Stimulated activated CD4-positive, alpha-beta T cell treated with anti-CD3 and anti-CD28 coated beads, Interleukin-4, amount 100 ng/mL, for 24 hours (primary cell): Measurements from ENCODE around the gene APEX1.
"Not testable (repeated sequence)": the region's sequence is repeated elsewhere in the genome, so short reads cannot be mapped to it uniquely, and the experiment has no call there.

Source experiments
- DNase-seq: peaks from one replicate; pipeline ENCODE4 v3.0.0-alpha.2; 2020

APEX1 gene

GRCh38 chr14:20477211-20477876, 22.3 kb downstream of the APEX1 start:
- no peak for DNase-seq

- no peak for DNase-seq
These were observed 23.9 kb downstream of the APEX1 start for GRCh38 chr14:20478894-20479293.

- no peak for DNase-seq
These were observed 27.4 kb downstream of the APEX1 start for GRCh38 chr14:20482382-20482781.

GRCh38 chr14:20485900-20486299, 30.9 kb downstream of the APEX1 start:
- no peak for DNase-seq

DNA sequence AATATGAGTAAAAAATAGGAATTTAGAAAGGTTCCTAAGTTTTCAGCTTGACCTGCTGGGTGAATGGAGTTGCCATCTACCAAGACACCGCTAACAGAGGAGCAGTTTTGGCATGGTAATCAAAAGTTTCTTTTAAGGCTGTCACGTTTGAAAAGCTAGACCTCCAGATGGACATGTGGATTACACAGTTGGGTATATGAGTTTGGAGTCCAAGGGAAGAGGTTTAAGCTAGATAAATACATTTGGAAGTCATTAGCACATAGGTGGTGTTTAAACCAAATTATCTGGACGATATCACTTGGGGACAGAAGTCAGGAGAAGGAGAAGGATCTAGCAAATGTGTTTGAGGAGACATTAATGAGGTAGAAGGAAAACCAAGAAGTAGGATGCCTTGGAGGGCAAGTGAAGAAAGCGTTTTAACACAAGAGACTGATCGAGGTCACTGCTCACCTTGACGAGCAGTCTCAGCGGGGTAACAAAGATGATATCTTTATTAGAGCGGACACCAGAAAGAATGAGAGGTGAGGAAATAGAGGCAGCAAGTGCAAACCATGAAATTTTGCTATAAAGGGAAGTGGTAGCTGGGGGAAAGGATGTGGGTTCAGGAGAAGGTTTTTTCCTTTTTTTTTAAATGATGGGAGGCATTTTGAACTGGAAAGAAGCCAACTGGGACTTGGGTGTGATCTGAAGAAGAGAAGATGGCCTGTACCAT, 31.8 kb downstream of the APEX1 start:
- no peak for DNase-seq

- DNase-seq, result no peak
These were observed 32.3 kb downstream of the APEX1 start for GRCh38 chr14:20487396-20487725.

DNA sequence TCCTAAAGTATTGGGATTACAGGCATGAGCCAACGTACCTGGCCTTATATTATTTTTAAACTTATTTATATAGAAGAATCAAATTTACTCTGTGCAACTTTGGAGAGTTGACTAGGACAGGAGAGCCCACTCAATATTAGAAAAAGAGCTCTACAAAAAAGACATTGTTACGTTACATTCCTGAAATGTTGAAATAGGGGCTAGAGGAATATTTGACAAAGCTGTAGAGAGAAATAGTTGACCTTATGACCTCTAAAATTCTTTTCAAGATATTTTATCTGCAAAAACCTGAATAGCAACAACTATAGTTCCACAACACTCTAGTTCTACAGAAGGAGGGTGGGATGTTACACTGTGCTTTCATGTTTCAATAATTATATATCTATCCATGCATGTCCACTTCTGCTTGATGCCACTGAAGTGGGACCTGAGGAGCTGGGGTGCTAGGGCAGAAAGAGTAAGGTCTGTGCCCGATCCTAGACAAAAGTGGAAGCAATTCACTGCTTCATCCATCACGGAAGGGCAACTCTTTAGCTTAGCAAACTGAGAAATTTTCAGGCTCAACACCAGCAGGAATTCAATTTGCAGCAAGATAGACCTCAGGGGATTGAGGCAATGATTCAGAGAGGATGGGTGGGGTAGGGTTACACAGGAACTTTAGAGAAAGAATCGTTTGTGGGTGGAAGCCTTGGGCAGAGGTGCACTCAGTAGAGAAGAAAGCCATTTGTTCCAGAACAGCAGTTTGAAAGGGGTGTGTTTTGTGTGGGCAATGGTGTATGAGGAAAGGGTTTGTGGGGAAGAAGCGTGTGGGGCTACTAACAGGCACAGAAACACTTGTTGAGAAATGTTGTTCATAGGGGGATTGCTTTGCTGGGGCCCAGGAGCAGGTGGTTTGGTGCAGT, 34.3 kb downstream of the APEX1 start:
- no peak for DNase-seq

- DNase-seq, result no peak
These were observed 35.5 kb downstream of the APEX1 start for GRCh38 chr14:20490563-20490962.

DNA sequence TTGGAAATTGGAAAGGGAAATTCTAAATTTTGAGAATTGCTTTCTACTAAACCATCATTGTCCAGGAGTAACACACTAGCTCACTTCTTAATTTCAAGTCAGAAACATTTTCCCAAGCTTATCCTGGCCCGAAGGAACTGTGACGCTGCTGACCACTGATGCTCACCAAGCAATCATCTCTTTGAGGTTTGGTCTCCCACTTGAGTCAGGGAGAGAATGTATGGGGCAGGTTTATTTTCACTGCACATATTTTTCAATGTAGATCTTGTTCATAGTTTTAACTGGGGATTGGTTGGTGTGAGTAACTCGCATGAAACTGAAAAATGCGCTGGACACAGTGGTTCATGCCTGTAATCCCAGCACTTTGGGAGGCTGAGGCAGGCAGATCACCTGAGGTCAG, 37.5 kb downstream of the APEX1 start:
- DNase-seq, result no peak

GRCh38 chr14:20493634-20494033, 38.6 kb downstream of the APEX1 start:
- DNase-seq, result no peak

DNA sequence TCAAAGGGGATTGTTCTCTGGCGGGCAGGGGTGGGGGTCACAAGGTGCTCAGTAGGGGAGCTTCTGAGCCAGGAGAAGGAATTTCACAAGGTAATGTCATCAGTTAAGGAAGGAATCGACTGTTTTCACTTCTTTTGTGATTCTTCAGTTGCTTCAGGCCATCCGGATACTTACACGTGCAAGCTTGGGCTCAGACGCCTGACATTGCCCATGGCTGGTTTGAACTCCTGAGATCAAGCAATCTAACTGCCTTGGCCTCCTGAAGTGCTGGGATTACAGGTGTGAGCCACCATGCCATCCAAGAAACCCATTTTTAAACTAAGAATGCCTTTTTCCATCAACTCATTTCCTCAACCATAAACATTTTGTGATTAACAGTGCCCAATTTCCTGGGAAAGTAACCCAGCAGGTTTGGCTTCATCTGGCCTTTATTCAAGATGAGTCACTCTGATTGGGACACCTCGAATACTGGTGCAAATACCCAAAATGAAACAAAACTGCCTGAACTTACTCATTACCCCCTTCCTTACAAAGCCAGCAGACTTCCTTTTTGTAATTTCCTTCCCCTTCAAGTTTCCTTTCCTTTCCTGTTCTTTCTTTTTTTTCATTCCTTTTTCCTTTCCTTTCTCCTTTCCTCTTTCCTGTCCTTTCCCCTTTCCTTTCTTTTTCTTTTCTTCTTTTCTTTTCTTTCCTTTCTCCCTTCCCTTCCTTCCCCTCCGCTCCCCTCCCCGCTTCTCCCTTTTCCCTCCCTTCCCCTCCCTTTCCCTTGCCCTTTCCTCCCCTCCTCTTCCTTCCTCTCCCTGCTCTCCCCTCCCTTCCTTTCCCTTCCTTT, 40.1 kb downstream of the APEX1 start:
- DNase-seq, result no peak

GRCh38 chr14:20498622-20499021, 43.6 kb downstream of the APEX1 start:
- DNase-seq, result no peak

DNA sequence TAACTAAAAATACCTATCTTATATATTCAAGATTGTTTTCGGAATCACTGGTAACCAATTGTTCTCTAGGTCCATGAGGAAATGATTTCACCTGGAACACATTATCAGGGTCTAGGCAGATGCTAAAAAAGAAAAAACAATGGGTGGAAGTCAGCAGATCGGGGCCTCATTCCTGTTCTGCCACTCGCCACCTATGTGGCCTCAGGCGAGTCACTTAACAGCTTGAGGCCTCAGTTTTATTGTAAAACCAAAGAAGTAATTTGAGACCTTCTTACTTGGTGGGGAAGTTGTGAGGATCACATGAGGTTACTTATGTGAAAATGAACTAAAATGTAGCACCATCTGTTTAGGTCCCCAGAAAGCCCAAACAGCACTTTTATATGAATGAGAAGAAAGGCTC, 44.1 kb downstream of the APEX1 start:
- no peak for DNase-seq

DNA sequence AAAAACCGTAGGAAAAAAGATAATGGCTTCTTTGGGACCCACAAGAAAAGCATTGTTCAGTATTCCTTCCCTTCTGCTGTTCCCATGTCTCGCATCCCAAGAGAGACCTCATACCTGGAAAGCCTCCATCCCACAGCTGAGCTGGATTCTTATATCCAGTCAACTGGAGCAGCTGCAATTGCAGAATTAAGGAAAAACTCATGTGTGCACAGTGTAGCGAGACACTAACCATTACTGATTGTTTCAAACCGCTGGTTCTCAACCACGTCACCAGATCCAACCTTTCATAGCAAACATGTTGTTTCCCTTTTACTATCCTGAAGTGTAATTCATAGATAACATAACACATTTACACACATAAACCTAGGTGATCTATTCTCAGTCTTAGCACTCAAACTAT, 44.9 kb downstream of the APEX1 start:
- no peak for DNase-seq

DNA sequence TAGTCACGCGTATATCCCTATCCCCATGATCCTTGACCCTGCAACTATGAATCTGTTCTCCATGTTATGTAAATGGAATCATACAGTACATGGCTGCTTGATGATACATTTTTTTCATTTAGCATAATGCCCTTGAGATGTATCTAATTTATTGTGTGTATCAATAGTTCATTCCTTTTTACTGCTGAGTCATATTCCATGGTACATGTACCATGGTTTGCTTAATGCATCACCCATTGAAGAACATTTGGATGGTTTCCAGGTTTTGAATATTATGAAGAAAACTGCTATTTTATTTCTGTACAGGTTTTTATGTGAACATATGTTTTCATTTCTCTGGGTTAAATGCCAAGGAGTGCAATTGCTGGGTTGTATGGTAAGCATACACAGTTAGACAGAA, 46.3 kb downstream of the APEX1 start:
- DNase-seq, result no peak

DNA sequence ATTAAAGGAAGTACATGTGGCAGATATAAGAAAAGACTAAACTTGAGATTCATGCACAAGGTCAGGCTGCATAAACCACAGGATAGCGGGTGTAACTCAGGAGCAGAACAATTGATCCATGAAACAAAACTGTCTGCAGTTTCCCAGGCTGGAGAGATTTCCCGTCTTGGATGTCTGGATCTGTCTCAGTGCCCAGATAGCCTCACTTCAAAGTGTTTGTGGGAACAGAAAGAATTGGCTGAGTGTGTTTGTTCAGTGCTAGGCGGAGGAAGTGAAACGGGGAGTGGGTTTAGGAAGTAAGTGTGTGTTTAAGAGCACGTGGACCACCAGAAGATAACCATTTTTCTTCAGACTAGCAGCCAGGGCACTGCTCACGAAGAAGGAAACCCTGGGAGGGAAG, 48.9 kb downstream of the APEX1 start:
- DNase-seq, result no peak

- DNase-seq, result not testable (repeated sequence)
These were observed 51.2 kb downstream of the APEX1 start for GRCh38 chr14:20506276-20506675.

DNA sequence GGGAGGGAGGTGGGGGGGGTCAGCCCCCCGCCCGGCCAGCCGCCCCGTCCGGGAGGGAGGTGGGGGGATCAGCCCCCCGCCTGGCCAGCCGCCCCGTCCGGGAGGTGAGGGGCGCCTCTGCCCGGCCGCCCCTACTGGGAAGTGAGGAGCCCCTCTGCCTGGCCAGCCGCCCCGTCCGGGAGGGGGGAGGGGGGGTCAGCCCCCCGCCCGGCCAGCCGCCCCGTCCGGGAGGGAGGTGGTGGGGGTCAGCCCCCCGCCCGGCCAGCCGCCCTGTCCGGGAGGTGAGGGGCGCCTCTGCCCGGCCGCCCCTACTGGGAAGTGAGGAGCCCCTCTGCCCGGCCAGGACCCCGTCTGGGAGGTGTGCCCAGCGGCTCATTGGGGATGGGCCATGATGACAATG, 51.7 kb downstream of the APEX1 start:
- not testable (repeated sequence) for DNase-seq
